ENCODE data around the gene KMT2A.
A peak's percentile ranks its signal among the peaks of the same experiment; 100 is the strongest.

Gene KMT2A

GRCh38 chr11:118535261-118535660 is 99.0 kb downstream of the KMT2A start:
- DNase-seq: no peak

GRCh38 chr11:118536726-118537125 is 100.4 kb downstream of the KMT2A start:
- DNase-seq: no peak

GRCh38 chr11:118537409-118537980 is 101.2 kb downstream of the KMT2A start:
- DNase-seq: no peak

- DNase-seq: no peak
These were observed 107.8 kb downstream of the KMT2A start for GRCh38 chr11:118544010-118544646.

GRCh38 chr11:118544647-118545010 is 108.3 kb downstream of the KMT2A start:
- DNase-seq: no peak

- DNase-seq: no peak
These were observed 109.2 kb downstream of the KMT2A start for GRCh38 chr11:118545533-118545932.

GRCh38 chr11:118547132-118547531 is 110.8 kb downstream of the KMT2A start:
- no peak for DNase-seq

GRCh38 chr11:118552341-118552740 is 116.0 kb downstream of the KMT2A start:
- no peak for DNase-seq

GRCh38 chr11:118560806-118561205 is 124.5 kb downstream of the KMT2A start:
- no peak for DNase-seq

- DNase-seq: no peak
These were observed 128.8 kb downstream of the KMT2A start for GRCh38 chr11:118565051-118565450.

GRCh38 chr11:118569670-118570069 is 133.4 kb downstream of the KMT2A start:
- no peak for DNase-seq

- DNase-seq: no peak
These were observed 134.5 kb downstream of the KMT2A start for GRCh38 chr11:118570787-118571186.

- peak in 1 of 2 experiments; percentile 59 for DNase-seq
These were observed 135.4 kb downstream of the KMT2A start for GRCh38 chr11:118571701-118572060.

- peak; percentile 80 to 97 for DNase-seq
These were observed 136.0 kb downstream of the KMT2A start, which contains the start of gene ARCN1 for GRCh38 chr11:118572061-118572980. ARCN1 (plus strand) TSS chr11:118572409; CDS start chr11:118572548, 139 bp downstream.

GRCh38 chr11:118572981-118573550 is 136.8 kb downstream of the KMT2A start:
- peak in 1 of 2 experiments; percentile 53 for DNase-seq

GRCh38 chr11:118574636-118575035 is 138.3 kb downstream of the KMT2A start:
- no peak for DNase-seq

Measured in NCI-H526 (cell line).